ENCODE results near the gene CMSS1.

GRCh38 chr3:100030346-100030745 lies 212.7 kb downstream of the CMSS1 start:
- TF ChIP-seq ZNF70 (CRISPR knock-in tag; IDR thresholded peaks at IDR 0.05): no peak
- TF ChIP-seq ESRRG (CRISPR knock-in tag; IDR thresholded peaks at IDR 0.05): no peak
- no peak for TF ChIP-seq ARNTL (CRISPR knock-in tag; IDR thresholded peaks at IDR 0.05; ENCODE audit: borderline replicate concordance, low read depth)
- no peak for TF ChIP-seq CSDC2 (CRISPR knock-in tag; IDR thresholded peaks at IDR 0.05)
- no peak for TF ChIP-seq ZFP30 (CRISPR knock-in tag; IDR thresholded peaks at IDR 0.05)
- TF ChIP-seq CREB5 (CRISPR knock-in tag; IDR thresholded peaks at IDR 0.05; ENCODE audit: low read depth): no peak

Data from SK-N-SH treated with all-trans-retinoic acid at 6 μM for 48 hours (cell line).